Measurements from ENCODE around the gene BLTP3A.

GRCh38 chr6:34810936-34811632 is 19.2 kb downstream of the BLTP3A start:
- no peak for TF ChIP-seq TAF1 (IDR thresholded peaks at IDR 0.05; ENCODE audit: low read depth)
- TF ChIP-seq RAD21 (IDR thresholded peaks at IDR 0.05; ENCODE audit: low read depth), result no peak
- TF ChIP-seq TCF12 (IDR thresholded peaks at IDR 0.05; ENCODE audit: low read depth), result no peak
- no peak for TF ChIP-seq YY1 (IDR thresholded peaks at IDR 0.05; ENCODE audit: low read depth)
- TF ChIP-seq CREB1 (IDR thresholded peaks at IDR 0.05; ENCODE audit: low read depth), result no peak
- TF ChIP-seq EP300 (IDR thresholded peaks at IDR 0.05; ENCODE audit: borderline replicate concordance), result no peak
- peak; percentile 59; the same call in 1 of the 2 replicates for TF ChIP-seq MAX (IDR thresholded peaks at IDR 0.05)

Data from Ishikawa (cell line).